CD4-positive, alpha-beta T cell treated with Interleukin-15 for 1 hour (primary cell): ENCODE measurements around the gene JAZF1.

Experiments used
- DNase-seq: peaks from one replicate; pipeline ENCODE4 v3.0.0-alpha.2; 2020

Gene JAZF1

DNA sequence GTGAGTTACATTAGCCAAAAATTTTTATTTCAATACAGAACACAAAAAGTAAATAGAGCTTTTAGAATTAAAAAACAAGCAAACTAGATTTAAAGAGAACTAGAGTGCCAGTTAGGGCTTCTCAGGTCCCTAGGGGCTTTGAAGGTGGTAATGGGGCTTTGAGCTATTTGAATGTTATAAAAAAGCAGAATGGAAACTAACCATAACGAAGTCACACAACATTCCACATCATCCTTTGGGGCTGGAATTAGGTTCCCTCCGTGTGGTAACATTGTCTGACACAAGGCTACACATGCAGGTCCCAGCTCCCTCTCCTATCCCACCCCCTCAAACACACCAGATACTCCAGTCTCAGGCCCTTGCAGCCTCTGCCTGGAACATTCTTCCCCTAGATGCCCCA lies 15.3 kb downstream of the JAZF1 start:
- DNase-seq, result no peak

DNA sequence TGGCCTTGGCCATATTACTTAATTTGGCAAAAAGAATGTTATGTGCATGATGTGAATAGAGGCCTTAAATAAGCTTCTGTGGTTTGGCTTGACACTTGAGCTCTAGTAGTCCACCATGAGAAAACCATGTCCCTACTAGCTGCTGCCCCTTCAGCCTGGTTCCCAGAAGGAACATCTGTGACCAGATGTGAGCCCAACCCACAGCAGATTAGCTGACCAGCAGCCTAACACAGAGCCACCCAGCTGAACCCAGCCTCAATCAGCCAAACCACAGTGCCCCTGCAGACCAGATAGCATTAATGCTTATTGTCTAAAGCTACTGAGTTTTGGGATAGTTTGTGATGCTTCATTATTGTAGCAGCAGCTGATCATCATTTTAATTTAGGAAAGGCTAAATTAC lies 16.6 kb downstream of the JAZF1 start:
- DNase-seq, result no peak

DNA sequence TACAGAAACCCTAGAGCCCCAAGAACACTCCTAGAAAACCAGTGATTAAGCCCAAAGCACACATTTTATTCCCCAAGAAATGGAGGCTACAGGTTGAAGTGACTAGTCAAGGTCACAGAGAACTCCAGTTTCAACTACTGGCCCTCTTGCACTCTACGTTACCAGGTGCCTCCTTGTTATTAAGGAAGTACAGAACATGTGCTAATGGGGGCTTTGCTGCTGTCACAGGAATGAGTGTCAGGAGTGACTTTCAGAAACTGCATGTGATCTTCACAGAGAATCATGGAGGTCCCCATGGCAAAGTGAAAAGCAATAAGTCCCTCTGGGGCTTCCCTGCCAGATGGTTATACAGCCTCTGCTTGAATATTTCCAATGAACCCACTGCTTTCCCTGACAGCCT lies 19.3 kb downstream of the JAZF1 start:
- DNase-seq, result no peak

- no peak for DNase-seq
Measured at GRCh38 chr7:28160551-28160991, 20.0 kb downstream of the JAZF1 start.

DNA sequence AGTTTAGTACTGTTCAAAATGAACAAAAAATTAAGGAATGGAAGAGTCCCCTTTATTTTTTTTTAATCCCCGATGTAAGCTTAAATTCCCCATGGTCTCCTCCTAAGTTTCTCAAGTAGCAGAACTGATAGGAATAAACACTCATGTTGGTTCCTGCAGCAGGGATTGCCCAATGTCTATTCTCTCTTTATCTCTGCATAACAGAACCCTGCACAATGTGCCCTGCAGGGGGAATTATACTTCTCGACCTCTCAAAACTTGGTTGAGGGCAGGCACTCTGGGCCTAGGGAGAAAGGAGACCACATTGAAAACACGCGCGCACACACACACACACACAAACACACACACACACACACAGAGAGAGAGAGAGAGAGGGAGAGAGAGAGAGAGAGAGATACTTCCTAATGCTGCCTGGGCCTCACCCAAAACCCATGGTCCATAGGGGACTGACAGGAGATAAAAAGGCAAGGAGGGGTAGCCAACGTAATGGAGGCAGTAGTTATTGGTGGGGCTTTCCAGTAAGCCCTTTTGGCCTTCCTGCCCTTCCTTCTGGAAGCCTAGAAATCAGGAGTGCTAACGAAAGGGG lies 22.7 kb downstream of the JAZF1 start:
- DNase-seq, result no peak

DNA sequence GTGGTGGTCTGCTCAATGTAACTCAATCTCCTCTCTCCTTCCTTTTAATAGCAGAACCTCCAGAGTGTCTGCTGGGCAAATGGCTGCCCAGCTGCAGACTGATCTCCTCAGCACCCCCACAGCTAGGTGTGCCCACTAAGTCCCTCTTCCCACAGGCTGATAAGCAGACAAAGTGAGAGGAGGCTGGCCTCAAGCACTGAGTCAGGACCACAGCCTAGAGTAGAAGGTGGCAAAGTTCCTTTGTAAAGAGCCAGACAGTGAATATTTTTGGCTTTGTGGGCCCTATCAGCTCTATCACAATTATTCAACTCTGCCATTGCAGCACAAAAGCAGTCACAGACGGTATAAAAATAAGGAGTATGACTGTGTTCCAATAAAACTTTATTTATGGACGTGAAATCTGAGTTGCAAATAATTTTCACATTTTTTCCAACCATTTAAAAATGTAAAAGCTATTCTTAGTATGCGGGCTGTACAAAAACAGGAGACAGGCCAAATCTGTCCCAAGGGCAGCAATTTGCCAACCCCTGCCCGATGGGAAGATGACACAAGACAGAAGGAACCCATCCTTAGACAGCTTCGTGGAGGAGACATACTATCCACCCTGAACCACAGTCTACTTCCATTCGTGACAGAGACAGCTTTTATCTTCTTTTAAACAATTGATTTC lies 23.4 kb downstream of the JAZF1 start:
- DNase-seq, result no peak

GRCh38 chr7:28156401-28156800 lies 24.2 kb downstream of the JAZF1 start:
- DNase-seq, result no peak

DNA sequence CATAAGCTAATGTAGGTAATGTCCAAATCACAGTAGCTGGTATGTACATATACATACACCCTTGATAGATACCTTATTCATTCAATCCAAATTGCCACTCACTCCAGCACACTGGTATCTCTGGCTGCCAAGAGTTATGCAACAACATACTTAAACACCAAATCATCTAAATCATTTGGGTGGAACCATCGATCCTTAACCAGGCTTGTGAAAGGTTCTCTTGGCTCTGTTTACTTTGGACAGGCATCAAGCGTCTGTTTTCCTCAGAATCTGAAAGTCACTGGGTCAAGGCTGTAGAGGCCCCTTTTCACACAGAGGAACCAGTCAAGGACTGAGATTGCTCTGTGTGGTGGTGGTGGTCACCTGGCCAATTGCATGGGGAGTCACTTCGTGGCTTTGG lies 24.6 kb downstream of the JAZF1 start:
- no peak for DNase-seq

- DNase-seq, result peak; percentile 20
Measured at GRCh38 chr7:28155019-28155660, 25.5 kb downstream of the JAZF1 start.

GRCh38 chr7:28152594-28152993 lies 28.0 kb downstream of the JAZF1 start:
- DNase-seq, result no peak

- no peak for DNase-seq
Measured at GRCh38 chr7:28151965-28152364, 28.6 kb downstream of the JAZF1 start.

DNA sequence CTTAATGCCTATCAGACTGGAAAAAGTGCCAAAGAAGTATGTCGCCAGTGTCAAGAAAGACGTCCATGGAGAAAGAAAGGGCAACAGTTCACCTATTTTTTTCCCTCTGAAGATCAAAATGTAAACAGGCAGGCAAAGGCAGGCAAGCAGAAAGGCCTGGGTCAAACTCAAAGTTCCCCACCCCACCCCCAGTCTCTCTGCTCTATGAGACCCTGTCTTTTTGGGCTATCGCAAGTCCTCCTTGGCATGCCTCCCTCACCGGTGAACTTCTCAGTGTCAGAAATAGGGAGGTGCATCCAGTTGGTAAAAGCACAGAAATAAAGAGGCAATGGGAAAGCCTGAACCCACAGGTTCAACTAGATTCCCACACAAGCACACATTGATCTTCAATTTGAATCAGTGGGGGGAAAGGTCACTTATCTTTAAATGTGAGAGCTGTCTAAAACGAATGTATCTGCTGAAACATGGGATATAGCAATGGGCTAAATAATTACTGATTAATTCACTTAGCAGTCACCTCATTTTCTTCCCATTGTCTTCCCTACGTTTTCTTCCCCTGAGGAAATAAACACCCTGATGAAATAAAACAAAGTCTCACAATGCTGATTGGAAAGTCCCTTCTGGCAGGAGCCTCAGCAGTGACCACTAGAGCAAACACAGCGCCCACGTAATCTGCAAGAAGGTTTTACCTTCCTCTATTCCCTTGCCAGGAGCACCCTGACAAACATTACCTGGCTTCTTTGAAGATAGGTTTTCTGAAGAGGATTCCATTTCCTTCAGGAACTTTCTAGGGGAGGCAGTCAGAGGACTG lies 31.1 kb downstream of the JAZF1 start:
- peak; percentile 24 for DNase-seq

DNA sequence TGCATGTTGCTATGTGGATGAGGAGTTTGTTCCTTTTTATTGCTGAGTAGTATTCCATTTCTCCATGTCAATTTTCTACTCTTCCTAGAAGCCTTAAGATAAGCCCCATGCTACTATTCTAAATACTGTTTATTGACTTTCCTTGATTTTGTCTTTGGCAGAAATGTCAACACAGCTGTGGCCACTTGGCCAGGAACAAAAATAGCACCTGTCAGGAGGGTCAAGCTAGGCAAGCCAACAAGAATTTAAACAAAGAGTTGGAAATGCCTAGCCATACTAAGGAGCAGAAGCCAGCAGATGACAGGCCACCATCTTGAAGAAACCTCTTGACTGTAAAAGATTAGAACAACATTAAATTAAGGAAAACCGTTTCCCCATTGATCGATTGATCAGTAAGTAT lies 34.7 kb downstream of the JAZF1 start:
- no peak for DNase-seq

DNA sequence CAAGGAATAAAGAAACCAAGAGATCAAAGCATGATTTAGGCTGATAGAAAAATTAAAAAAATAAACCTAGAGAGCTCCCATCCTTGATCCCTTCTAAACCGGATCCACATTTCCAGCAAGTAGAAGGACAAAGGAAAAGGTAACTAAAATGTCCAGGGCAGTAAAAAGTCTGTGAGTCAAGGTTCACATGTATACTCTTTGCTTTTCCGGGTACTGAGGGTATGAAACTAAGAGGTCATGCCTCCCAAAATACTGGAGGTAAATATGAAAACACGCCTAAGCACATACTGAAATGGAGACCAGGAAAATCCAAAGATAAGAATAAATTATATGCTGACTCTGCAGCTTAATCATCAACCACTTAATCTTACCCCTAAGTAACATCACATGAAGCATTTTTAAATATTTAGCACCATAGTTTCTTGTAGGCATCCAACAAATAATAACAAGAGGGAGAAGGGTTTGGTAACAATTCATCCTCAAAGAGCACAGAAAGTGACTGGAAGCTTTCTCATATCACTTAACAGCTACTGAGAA lies 35.4 kb downstream of the JAZF1 start:
- DNase-seq, result no peak

GRCh38 chr7:28144266-28144665 lies 36.3 kb downstream of the JAZF1 start:
- DNase-seq, result no peak

DNA sequence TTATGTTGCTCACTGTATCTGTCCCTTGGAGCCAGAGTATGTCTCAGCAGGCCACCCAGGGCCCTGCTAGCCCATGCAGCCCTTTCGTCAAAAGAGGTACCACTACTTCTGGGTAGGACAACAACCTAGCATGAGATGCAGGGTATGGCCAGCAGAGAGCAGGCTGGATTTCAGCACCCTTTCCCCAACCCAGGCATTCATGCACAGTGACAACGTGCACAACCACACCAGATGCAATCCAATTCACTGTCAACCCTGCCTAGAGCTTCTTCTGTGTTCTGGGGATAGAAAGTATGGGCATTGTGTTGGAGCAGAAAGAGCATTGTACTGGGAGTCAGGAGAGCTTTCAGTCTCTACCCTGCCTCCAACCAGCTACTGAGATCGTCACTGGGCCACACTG lies 37.9 kb downstream of the JAZF1 start:
- DNase-seq, result no peak

- no peak for DNase-seq
Measured at GRCh38 chr7:28140979-28141378, 39.6 kb downstream of the JAZF1 start.

DNA sequence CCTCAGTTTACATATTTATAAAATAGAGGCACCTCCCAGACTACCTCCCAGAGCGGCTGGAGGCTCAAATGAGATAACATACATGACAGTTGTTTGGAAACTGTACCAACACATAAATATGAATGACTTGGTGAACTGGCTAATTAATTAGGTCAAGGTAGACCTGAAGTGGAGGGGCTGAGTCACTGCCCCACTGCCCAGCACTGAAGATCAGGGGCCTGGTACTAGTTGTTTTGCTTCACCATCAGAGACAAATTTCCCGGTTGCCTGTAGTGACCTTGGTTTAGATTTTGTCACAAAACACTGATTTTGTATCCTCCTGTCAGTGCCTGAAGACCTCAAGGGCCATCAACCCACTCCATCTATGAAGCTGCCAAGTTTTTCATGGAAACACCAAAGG lies 41.8 kb downstream of the JAZF1 start:
- DNase-seq, result no peak

DNA sequence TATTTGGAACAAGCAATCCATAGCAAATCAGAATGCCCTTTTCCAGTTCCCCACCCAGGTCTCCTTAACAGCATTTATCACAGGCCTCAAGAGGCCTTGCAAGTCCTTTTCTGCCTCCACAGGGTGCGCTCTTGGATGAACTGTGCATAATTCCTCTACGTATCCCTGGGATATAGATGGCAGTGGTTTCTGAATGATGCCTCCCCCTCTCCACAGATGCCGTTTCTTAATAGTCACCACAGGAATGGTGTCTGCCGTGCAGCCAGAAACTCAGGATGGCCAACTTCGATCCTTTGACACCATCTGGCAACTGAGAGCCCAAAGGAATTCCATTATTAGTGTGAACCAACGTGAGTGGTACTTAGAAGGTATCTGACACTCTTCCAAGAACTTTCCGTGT lies 43.1 kb downstream of the JAZF1 start:
- no peak for DNase-seq

DNA sequence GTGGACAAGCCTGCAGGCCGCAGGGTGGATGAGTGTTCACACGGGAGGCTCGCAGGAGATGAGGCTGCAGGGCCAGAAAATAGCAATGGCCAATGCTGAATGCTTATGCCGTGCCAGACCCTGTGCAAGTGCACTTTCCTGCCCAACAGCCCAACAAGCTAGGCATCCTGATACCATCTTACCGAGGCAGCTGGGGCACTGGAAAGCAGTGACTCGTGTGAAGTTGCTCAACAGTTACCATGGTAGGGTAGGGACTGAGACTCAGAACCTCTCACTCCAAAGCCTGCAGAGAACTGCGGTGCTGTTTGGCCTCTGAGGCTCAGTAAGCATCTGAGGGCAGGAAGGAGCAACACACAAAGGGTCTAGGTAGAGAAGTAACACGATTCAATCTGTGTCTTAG lies 43.7 kb downstream of the JAZF1 start:
- DNase-seq, result no peak

GRCh38 chr7:28136420-28136819 lies 44.2 kb downstream of the JAZF1 start:
- no peak for DNase-seq

- DNase-seq, result no peak
Measured at GRCh38 chr7:28135760-28136159, 44.8 kb downstream of the JAZF1 start.

DNA sequence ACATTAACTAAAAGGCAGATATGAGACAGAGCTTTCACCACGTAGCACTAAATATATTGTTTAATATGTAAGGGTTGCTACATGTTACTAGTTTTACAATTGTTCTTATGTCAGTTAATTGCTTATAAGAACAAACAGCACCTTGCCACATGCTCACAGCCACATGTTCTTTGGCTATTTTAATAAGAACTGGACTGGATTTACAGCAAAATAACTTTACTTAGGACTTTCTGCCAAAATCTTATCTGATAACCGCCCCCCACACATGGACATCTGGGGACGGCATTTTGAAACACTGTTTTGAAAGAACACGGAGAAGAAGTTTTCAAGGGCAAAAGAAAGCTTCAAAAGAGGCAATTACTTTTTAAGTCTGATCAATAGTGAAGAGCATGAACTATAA lies 45.3 kb downstream of the JAZF1 start:
- DNase-seq, result no peak
